Measurements from ENCODE around the gene USP24.

USP24 gene

DNA sequence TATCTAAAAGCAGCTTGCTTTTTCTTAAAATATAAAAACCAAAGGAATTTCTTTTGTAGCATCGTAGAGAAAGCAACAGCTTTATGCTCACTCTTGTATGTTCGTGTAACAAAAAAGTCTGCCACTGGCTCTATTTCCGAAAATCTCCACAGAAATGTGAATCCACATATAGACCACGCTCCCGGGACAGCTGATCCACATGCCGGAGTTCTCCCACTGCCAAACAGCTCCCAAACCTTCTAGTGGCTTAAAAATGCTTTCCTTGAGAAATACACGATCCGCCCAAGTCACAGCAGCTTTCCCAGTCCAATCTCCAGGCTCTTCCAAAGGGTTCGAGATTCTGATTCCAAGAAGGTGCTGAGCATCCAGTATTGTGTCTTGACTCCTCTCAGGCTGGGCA is 146.5 kb downstream of the USP24 start:
- DNase-seq (ENCODE audit: extremely low read depth, low read depth): no peak
- TF ChIP-seq, protein P1, sequence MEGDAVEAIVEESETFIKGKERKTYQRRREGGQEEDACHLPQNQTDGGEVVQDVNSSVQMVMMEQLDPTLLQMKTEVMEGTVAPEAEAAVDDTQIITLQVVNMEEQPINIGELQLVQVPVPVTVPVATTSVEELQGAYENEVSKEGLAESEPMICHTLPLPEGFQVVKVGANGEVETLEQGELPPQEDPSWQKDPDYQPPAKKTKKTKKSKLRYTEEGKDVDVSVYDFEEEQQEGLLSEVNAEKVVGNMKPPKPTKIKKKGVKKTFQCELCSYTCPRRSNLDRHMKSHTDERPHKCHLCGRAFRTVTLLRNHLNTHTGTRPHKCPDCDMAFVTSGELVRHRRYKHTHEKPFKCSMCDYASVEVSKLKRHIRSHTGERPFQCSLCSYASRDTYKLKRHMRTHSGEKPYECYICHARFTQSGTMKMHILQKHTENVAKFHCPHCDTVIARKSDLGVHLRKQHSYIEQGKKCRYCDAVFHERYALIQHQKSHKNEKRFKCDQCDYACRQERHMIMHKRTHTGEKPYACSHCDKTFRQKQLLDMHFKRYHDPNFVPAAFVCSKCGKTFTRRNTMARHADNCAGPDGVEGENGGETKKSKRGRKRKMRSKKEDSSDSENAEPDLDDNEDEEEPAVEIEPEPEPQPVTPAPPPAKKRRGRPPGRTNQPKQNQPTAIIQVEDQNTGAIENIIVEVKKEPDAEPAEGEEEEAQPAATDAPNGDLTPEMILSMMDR (IDR thresholded peaks at IDR 0.05; ENCODE audit: low read depth, low read length): no peak

DNA sequence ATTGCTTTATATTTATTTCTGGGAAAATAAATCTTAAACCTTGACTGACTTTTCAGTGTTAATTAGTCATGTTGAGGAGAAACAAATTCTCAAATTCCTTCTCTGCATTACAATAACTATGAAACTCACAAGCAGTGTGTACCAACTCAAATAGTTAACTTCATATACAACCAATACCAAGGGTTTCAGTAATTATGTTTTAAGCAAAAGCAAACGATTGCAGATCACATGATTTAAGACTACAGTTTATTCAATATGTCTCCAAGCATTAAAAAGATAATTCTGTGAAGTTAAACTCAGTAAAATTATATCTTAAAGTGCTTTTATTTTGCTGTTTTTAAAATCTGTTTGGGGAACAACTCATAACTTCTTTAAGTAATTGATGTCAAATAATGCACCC is 147.2 kb downstream of the USP24 start:
- TF ChIP-seq, protein P1 (IDR thresholded peaks at IDR 0.05; ENCODE audit: low read depth, low read length): no peak
- no peak for DNase-seq (ENCODE audit: extremely low read depth, low read depth)

DNA sequence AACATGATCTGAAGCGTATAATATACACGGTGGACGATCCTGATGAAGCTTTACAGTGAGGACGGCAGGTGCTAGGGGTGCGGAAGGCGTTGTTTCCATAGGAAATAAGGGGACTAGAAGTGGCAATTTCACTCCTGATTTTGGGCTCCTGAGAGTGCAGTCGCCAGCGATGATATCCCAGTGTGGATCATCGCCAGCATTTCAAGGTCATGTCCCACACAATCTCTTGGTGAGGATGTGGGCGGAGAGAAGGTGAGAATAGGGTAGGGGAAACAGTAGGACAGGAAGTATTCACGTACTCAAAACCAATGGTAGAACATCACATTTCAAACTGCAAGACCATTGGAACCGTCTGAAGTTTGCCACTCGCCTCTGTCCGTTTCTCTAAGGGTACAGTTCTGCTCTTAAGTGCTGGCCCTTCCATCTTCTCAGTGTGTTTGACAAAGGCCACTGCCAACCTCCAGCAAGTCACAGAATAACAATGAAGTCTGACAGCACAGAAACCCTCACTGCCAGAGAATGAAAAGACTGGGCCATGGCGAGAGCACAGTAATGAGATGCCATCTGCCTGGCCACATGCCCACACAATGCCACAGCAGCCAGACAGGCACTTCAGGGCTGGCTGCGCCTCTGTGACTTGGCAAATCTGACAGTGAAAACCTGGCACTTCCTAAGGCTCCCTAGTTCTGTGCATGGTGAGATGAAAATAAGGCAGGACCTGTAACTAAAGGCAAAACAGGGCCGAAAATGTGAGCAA is 148.0 kb downstream of the USP24 start:
- DNase-seq (ENCODE audit: extremely low read depth, low read depth): no peak
- TF ChIP-seq, protein P1 (IDR thresholded peaks at IDR 0.05; ENCODE audit: low read depth, low read length): no peak

DNA sequence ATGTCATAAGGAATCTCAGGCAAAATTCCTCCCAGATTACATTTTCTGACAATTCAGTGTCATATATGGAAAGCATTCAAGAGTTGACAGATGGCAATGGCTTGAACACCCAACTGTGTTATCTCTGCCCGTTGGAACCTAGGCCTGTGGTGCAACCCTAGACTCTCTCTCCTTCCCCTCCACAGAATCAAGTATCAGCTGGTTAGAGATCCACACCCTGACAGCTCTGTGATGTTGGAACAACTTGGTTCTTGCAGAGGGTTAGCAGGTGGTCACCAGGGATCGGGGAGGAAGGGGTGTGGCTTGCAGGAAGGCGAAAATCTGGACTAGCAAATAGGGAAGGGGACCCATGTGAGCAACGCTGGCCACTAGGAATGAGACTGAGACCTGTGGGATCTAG is 149.5 kb downstream of the USP24 start:
- TF ChIP-seq, protein P1 (IDR thresholded peaks at IDR 0.05; ENCODE audit: low read depth, low read length): no peak
- no peak for DNase-seq (ENCODE audit: extremely low read depth, low read depth)

DNA sequence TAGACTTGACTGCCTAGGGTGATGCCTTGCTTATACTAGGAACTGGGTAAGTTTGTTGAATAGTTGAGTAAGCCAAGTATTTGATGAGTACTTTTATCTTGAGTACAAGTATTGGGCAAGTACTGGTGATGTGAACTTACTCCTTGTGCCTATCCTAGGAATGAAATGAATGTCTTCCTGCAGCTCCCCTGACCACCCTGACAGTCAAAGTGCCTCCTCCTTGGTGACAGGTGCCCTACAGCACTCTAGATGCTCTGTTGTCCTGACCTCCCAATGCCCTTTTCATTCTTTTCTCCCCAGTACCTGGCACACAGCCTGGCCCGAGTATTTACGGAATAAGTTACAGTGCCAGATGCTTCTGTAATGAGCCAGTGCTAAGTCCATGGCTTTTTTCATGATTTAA is 150.3 kb downstream of the USP24 start:
- DNase-seq (ENCODE audit: extremely low read depth, low read depth): no peak
- TF ChIP-seq, protein P1 (IDR thresholded peaks at IDR 0.05; ENCODE audit: low read depth, low read length): no peak

DNA sequence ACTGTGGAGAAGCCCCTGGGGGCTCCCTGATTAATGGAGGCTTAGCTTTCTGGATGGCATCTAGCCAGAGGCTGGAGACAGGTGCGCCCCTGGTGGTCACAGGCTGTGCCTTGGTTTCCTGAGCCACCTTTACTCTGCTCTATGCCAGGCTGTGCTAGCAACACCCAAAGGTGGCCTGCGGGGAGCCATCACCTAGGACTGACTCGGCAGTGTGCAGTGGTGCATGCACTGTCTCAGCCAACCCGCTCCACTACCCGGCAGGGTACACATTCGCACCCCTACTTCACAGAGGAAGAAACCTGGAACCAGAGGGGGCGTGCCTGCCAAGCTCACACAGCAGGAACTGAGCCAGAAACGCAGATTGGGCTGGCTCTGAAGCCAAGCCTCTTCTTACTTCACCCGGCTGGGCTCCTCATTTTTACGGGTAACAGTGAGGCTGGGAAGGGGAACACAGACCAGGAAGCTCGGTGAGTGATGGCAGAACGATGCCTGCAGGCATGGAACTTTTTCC is 151.0 kb downstream of the USP24 start:
- TF ChIP-seq, protein P1 (IDR thresholded peaks at IDR 0.05; ENCODE audit: low read depth, low read length): no peak
- DNase-seq (ENCODE audit: extremely low read depth, low read depth): no peak

DNA sequence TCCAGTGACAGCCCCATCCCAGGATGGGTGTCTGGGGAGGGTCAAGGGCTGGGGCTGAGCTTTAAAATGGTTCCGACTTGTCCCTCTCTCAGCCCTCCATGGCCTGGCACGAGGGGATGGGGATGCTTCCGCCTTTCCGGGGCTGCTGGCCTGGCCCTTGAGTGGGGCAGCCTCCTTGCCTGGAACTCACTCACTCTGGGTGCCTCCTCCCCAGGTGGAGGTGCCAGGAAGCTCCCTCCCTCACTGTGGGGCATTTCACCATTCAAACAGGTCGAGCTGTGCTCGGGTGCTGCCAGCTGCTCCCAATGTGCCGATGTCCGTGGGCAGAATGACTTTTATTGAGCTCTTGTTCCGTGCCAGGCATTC is 151.6 kb downstream of the USP24 start:
- DNase-seq (ENCODE audit: extremely low read depth, low read depth): no peak
- TF ChIP-seq, protein P1 (IDR thresholded peaks at IDR 0.05; ENCODE audit: low read depth, low read length): no peak
